ENCODE data around the gene IZUMO4.
"Not testable (repeated sequence)": the region's sequence is repeated elsewhere in the genome, so short reads cannot be mapped to it uniquely, and the experiment has no call there.

The IZUMO4 gene

DNA sequence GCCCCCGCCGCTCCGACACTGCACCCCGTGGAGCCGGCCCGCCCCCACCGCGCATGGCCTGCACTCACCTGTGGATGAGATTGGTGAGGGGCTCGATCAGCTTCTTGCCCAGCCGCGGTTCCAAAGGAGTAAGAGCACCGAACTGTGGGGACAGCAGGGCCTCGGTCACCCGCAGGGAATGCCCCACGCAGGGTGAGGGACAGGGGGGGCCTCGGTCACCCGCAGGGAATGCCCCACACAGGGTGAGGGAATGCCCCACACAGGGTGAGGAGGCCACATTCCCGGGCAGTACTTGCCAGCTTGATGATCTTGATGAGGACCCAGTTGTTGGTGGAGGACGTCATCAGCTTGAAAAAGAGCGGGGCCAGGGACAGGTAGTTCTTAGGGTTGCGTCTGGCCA, 32.3 kb downstream of the IZUMO4 start:
- peaks cover 54% of the 10 kb centered on the region for H4K20me1 ChIP-seq (ENCODE audit: insufficient read depth, low read length)

DNA sequence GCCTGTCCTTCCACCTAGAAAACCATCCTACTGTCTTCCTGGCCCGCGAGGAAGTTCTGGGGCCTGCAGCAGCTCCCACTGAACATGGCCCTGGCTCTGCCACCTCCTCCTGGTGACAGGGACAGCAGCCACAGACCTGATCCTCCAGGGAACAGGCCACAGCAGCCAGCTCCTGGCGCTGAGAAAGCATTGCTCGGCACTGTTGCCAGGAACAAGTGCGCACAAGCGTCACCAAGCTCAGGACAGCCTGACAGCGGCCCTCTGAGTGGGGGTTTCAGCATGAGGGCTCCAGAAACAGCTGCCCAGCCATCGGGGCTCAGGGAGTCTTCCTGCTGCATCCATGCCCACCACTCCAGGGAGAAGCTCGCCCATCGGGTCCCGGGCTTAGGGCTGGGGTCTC, 32.8 kb downstream of the IZUMO4 start:
- Histone ChIP-seq H3K4me1 (ENCODE audit: insufficient read depth, low read length) (no peaks in the 10 kb centered on the region), H2AFZ (ENCODE audit: low read depth, low read length) (no peak overlapping the region), H3K27me3 (ENCODE audit: insufficient read depth, low read length, poor library complexity) (no peaks in the 10 kb centered on the region), H3K4me3 (ENCODE audit: low read depth in 1 of 2, low read length in 2 of 2) (no peak overlapping the region), H3K79me2 (ENCODE audit: insufficient read depth, low read length) (peaks cover 43% of the 10 kb centered on the region), H4K20me1 (ENCODE audit: insufficient read depth, low read length) (peaks cover 49% of the 10 kb centered on the region), H3K9me3 (ENCODE audit: insufficient read depth, low read length, severe bottlenecking) (no peaks in the 10 kb centered on the region), H3K9ac (ENCODE audit: low read depth, low read length) (no peak overlapping the region), H3K36me3 (ENCODE audit: insufficient read depth, low read length) (peaks cover 70% of the 10 kb centered on the region), H3K27ac (ENCODE audit: low read length) (no peak overlapping the region), H3K4me2 (ENCODE audit: insufficient read depth, low read length) (no peak overlapping the region)
- ATAC-seq (ENCODE audit: insufficient read depth, low read depth) (no peak), DNase-seq (no peak)
- TF ChIP-seq, protein P1, sequence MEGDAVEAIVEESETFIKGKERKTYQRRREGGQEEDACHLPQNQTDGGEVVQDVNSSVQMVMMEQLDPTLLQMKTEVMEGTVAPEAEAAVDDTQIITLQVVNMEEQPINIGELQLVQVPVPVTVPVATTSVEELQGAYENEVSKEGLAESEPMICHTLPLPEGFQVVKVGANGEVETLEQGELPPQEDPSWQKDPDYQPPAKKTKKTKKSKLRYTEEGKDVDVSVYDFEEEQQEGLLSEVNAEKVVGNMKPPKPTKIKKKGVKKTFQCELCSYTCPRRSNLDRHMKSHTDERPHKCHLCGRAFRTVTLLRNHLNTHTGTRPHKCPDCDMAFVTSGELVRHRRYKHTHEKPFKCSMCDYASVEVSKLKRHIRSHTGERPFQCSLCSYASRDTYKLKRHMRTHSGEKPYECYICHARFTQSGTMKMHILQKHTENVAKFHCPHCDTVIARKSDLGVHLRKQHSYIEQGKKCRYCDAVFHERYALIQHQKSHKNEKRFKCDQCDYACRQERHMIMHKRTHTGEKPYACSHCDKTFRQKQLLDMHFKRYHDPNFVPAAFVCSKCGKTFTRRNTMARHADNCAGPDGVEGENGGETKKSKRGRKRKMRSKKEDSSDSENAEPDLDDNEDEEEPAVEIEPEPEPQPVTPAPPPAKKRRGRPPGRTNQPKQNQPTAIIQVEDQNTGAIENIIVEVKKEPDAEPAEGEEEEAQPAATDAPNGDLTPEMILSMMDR (IDR thresholded peaks at IDR 0.05; ENCODE audit: borderline replicate concordance, extremely low read depth, low read length, poor library complexity, severe bottlenecking), result no peak
- TF ChIP-seq EZH2 (IDR thresholded peaks at IDR 0.05; ENCODE audit: borderline replicate concordance, low read depth, low read length, severe bottlenecking), result no peak

More for the DNA sequence above, 32.3 kb downstream of the IZUMO4 start:
- Histone ChIP-seq H3K4me2 (ENCODE audit: insufficient read depth, low read length) (no peak overlapping the region), H3K36me3 (ENCODE audit: insufficient read depth, low read length) (peaks cover 73% of the 10 kb centered on the region), H3K27me3 (ENCODE audit: insufficient read depth, low read length, poor library complexity) (no peaks in the 10 kb centered on the region), H3K79me2 (ENCODE audit: insufficient read depth, low read length) (peaks cover 41% of the 10 kb centered on the region), H3K9ac (ENCODE audit: low read depth, low read length) (no peak overlapping the region), H3K27ac (ENCODE audit: low read length) (no peak overlapping the region), H2AFZ (ENCODE audit: low read depth, low read length) (no peak overlapping the region), H3K9me3 (ENCODE audit: insufficient read depth, low read length, severe bottlenecking) (no peaks in the 10 kb centered on the region), H3K4me3 (ENCODE audit: low read depth in 1 of 2, low read length in 2 of 2) (no peak overlapping the region), H3K4me1 (ENCODE audit: insufficient read depth, low read length) (no peaks in the 10 kb centered on the region)
- ATAC-seq (ENCODE audit: insufficient read depth, low read depth) (no peak), DNase-seq (no peak)
- TF ChIP-seq, protein P1 (IDR thresholded peaks at IDR 0.05; ENCODE audit: borderline replicate concordance, extremely low read depth, low read length, poor library complexity, severe bottlenecking), result no peak
- TF ChIP-seq EZH2 (IDR thresholded peaks at IDR 0.05; ENCODE audit: borderline replicate concordance, low read depth, low read length, severe bottlenecking), result no peak

DNA sequence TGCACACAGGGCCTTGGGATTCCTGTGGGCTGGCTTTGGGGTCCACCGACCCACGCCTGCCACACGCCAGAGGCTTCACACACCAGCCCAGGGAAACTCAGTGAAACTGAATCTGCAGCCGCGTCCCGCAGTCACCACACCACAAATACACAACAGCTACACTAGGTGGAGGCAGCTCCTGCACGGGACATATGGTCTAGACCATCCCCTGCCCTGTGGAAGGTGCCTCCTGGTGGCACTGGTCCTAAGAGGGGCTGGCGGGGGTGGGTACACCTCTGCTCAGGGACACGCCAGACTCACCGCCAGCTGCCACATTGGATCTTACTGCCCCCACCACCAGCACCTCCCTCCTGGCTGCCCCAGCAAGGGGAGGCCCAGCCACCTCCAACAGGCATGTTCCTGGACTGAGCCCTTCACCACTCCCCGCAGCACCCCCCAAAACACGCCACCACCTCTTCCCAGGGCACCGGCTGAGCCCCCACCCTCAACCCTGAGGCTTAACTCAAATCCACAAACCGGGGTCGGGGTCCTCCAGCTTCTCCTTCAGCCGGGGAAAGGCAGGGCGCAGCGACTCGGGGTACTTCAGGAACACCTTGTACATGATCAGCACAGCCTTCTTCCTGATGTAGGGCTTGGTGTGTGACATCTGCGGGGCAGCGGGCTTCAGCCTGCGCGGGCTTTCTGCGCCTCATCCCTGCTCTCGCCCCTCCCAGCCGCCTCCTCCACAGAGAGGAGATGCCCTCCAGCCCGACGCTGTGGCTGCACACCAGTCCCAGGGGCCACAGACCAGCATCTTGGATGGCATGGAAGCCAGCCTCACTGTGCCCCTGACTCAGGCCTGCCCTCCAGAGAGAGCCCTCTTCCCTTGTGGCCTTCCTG, 33.4 kb downstream of the IZUMO4 start:
- no peak for ATAC-seq (ENCODE audit: insufficient read depth, low read depth)
- TF ChIP-seq, protein P1 (IDR thresholded peaks at IDR 0.05; ENCODE audit: borderline replicate concordance, extremely low read depth, low read length, poor library complexity, severe bottlenecking), result no peak
- TF ChIP-seq EZH2 (IDR thresholded peaks at IDR 0.05; ENCODE audit: borderline replicate concordance, low read depth, low read length, severe bottlenecking), result no peak
- no peaks in the 10 kb centered on the region for H3K27me3 ChIP-seq (ENCODE audit: insufficient read depth, low read length, poor library complexity)
- no peak overlapping the region for H3K9ac ChIP-seq (ENCODE audit: low read depth, low read length)
- peaks cover 43% of the 10 kb centered on the region for H3K79me2 ChIP-seq (ENCODE audit: insufficient read depth, low read length)
- H3K4me2 ChIP-seq (ENCODE audit: insufficient read depth, low read length), result no peak overlapping the region
- no peak overlapping the region for H3K27ac ChIP-seq (ENCODE audit: low read length)
- no peaks in the 10 kb centered on the region for H3K4me1 ChIP-seq (ENCODE audit: insufficient read depth, low read length)
- no peak overlapping the region for H2AFZ ChIP-seq (ENCODE audit: low read depth, low read length)
- peaks cover 46% of the 10 kb centered on the region for H4K20me1 ChIP-seq (ENCODE audit: insufficient read depth, low read length)
- DNase-seq, result no peak
- H3K9me3 ChIP-seq (ENCODE audit: insufficient read depth, low read length, severe bottlenecking), result no peaks in the 10 kb centered on the region
- H3K36me3 ChIP-seq (ENCODE audit: insufficient read depth, low read length), result peaks cover 67% of the 10 kb centered on the region
- H3K4me3 ChIP-seq (ENCODE audit: low read depth in 1 of 2, low read length in 2 of 2), result no peak overlapping the region

DNA sequence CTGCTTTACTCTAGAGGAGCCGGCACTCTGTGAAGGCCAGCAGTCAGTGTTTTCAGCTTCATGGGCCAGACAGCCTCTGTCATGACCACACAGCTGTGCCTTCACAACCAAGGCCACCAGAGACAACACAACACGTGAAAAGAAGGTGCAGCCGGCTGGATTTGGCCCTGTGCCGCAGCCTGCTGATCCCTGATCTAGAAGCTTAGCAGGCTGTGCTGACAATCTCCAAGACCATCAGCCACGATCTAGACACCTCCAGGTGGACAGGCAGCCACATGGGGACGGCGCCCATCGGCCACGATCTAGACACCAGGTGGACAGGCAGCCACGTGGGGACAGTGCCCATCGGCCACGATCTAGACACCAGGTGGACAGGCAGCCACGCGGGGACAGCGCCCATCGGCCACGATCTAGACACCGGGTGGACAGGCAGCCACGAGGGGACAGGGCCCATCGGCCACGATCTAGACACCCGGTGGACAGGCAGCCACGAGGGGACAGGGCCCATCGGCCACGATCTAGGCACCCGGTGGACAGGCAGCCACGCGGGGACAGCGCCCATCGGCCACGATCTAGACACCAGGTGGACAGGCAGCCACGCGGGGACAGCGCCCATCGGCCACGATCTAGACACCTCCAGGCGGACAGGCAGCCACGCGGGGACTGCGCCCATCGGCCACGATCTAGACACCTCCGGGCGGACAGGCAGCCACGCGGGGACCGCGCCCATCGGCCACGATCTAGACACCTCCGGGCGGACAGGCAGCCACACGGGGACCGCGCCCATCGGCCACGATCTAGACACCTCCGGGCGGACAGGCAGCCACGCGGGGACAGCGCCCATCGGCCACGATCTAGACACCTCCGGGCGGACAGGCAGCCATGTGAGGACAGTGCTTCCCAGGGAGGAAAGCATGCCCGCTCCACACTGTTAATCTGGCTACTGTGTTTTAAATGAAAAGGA, 34.6 kb downstream of the IZUMO4 start:
- Histone ChIP-seq H3K79me2 (ENCODE audit: insufficient read depth, low read length) (peaks cover 52% of the 10 kb centered on the region), H3K27ac (ENCODE audit: low read length) (0 out of 2 replicates have a peak overlapping the region, but pooled peaks have one; percentile 10), H3K36me3 (ENCODE audit: insufficient read depth, low read length) (peaks cover 72% of the 10 kb centered on the region), H4K20me1 (ENCODE audit: insufficient read depth, low read length) (peaks cover 52% of the 10 kb centered on the region)
- ATAC-seq (ENCODE audit: insufficient read depth, low read depth); H3K9me3 ChIP-seq (ENCODE audit: insufficient read depth, low read length, severe bottlenecking); H3K4me1 ChIP-seq (ENCODE audit: insufficient read depth, low read length); H3K9ac ChIP-seq (ENCODE audit: low read depth, low read length); H3K27me3 ChIP-seq (ENCODE audit: insufficient read depth, low read length, poor library complexity); H3K4me2 ChIP-seq (ENCODE audit: insufficient read depth, low read length); H3K4me3 ChIP-seq (ENCODE audit: low read depth in 1 of 2, low read length in 2 of 2); H2AFZ ChIP-seq (ENCODE audit: low read depth, low read length); DNase-seq: not testable (repeated sequence)
